GM21360 (cell line): ENCODE results near the gene MPIG6B.

Source experiments
- ATAC-seq: cut with Tn5 transposase; IDR thresholded peaks from one replicate; pipeline ENCODE4 v1.9.1; 2021; ENCODE audit warnings: mild to moderate bottlenecking, moderate library complexity; ENCODE audit not compliant: unreplicated experiment

The MPIG6B gene

DNA sequence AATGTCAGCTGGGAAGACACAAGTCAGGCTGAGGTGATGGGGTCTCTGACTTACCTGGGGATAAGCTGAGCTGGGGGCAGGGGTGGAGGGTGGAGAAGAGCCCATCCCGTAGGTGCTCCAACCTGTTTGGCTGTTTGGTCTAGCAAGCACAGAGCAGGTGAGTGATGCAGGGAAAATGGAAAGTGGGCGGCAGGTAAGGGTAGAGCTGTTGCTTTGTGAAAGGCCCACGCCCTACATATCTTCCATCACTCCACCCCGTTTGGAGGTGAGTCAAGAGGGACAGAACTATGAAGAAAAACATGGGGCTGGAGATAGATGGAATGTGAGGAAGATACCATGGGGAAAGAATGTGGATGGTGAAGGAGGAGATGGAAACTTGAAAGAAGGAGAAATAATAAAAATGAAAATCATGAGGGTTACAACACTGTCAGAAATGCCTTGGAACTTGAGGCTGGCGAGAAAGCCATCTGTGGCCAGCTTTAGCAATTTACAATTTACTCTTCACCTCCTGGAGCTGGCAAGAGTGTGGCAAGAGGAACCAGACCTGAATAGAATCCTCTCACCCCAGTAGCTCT is 2.9 kb upstream of the MPIG6B start:
- no peak for ATAC-seq

GRCh38 chr6:31721351-31722020 is 1.7 kb upstream of the MPIG6B start, which contains the start of gene LY6G6C:
LY6G6C (minus strand) TSS chr6:31721746; CDS start chr6:31721679, 67 bp downstream.
- no peak for ATAC-seq

GRCh38 chr6:31722173-31722572 is 1.0 kb upstream of the MPIG6B start:
- no peak for ATAC-seq

GRCh38 chr6:31723980-31724691 is 963 bp downstream of the MPIG6B start:
- ATAC-seq = no peak

DNA sequence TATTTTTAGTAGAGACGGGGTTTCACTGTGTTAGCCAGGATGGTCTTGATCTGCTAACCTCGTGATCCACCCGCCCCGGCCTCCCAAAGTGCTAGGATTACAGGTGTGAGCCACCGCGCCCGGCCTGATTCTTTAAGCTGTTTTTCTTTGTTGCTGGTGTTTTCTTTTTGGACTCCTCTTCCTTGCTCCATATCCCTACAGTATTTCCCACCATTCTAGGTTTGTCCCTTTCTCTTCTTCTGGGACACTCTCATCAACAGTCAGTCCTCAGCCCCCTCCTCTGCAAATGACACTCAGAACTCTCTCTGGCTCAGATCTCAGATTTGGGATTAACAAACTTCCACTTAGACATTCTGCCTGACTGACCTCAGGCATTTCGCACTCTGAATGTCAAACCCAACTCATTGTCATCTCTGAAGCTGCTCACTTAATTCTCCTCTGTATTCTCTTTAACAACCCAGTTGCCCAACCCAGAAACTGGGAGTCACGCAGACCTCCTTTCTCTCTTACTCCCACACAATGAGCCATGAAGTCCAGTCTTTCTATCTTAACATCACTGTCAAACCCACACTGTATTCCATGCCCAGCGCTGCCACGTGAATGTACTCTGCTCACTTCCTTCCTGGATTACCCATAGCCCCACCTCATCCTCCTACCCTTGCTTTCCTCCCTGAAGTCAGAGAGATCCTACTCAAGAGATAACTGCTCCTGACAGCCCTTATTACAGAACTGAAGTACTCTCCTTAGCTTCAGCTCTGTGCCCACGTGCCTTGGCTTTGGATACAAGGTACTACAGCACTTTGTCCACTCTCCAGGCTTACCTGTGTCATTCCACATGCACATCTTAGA is 2.6 kb downstream of the MPIG6B start:
- ATAC-seq = no peak

DNA sequence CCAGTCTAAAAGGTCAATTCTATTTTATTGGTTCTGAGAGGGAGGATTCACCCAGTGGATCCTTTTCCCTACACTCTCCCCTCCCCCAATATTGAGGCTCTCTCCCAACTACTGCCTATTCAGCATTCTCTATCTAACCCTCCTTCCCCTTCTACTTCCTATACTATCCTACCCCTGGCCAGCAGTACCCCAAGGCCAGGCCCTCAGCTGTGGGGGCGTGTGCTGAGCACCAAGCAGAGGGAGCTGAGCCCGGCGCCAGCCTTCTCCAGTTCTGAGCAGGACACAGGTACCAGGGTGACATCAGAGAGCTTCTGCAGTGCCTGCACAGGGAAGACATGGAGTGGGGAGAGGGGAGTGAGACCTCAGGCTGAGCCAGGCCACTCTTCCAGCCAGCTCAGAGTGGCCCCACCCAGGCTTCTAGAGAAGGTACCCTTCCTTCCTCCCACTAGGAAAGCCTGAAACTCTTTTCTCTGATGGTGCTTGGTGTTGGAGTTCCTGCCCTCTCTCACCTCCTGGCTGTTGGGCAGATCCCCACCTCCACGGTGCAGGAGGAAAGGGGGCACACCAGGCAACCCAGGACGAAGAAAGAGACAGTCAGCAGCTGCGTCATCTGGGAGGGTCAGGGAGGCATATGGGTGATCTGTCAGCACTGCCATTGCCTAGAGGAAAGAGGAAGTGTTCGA is 4.0 kb downstream of the MPIG6B start:
- ATAC-seq = no peak

DNA sequence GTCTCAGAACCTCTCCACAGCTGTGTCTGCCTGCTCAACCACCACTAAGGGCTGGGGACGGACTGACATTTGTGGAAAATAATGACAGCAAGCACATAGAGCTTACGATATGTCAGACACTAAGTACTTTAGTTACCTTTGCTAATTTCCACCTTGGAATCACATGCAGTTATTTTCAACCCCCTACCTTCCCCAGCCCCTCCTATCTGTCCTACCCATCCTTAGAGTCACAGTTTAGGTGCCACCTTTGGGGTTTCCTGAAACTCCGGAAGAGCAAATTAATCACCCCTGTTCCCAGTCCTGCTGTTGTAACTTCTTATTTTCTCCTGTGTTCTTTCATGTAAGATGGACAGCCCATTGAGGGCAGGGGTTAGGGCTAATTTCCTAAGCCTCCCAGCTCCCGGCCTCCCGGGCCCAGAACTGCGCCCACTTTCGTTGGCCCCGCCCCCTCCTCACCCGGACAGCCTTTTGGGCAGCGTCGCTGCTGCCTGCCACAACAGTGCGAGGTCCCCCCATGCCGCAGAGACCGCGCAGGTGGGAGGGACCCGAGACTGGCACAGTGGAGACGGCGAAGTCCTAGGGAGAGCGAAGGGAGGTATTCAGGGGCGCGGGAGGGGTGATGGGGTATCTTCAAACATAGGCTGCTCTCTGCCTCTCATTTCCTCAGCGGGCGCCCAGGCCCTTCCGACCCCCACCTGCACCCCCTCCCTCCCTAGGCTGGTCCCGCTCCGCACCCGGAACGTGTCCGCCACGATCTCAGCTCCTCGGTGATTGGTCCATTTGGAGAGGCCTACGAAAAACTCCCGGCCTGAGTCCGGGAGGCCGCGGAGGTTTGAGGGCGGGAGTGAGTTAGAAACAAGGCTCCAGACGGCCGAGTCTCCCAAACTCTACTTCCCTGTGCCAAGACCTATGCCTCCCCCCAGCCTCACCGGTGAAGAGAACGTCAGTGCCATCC is 4.8 kb downstream of the MPIG6B start:
- no peak for ATAC-seq

DNA sequence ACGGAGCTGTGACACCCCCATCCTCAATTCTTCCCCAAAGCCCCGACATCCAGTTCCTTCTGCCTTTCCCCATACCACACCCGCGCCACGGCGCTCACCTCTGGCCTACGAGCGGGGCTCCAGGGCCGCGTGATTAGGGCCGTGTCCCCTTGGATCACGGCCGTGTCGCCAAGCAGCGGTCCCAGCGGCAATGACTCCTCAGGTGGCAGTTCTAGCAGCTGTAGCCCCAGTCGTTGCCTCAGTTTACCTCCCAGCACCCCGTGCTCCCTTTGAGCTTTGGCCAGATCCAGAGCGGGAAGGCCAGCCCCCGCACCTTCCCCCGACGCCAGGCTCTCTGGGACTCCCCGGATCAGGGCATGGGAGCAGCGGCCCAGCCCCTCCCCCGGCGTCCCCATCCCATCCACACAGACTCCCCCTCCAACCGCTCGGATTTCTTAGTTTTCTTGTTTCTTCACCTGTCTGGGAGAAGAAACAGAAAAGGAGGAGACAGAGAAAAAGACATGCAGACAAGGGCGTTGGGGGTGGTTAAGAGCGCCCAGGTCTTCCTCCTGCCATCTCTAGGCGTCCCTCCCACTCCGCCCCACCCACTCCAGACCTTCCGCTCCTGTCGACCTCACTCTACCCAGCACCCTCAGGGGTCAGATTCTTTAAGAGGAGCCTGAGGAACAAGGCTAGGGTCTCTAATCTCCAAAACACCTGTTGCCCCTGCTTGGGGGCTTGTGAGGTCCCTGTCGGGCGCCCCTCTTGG is 5.8 kb downstream of the MPIG6B start, which contains the start of gene DDAH2:
TSS of gene DDAH2 (minus strand) at position 533 of the 748 bp plus-strand sequence. CDS start at position 395, 138 bp downstream.
- no peak for ATAC-seq

- ATAC-seq = no peak
These were observed 6.4 kb downstream of the MPIG6B start for GRCh38 chr6:31729515-31729978.

GRCh38 chr6:31729979-31730630 is 6.9 kb downstream of the MPIG6B start:
- no peak for ATAC-seq

DNA sequence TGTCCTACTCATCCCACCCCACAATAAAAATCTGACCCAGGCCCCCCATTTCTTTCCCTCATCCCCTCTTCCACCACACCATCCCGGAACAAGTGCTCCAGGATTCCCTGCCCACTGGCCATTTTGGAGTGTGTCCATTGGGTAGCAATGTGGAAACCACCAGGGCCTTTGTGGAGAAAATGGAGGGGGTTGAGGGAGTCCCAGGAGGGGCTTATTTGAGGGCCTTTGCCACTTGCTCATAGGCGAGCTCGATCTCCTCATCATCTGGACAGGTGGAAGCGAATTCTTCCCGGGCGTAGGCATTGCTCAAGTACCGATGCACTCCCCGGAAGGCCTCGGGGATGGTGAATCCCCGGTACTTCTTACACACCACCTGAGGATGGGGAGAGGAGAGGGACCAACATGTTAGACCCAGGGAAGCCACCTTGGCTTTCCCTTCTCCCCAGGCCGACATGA is 7.5 kb downstream of the MPIG6B start:
- no peak for ATAC-seq

DNA sequence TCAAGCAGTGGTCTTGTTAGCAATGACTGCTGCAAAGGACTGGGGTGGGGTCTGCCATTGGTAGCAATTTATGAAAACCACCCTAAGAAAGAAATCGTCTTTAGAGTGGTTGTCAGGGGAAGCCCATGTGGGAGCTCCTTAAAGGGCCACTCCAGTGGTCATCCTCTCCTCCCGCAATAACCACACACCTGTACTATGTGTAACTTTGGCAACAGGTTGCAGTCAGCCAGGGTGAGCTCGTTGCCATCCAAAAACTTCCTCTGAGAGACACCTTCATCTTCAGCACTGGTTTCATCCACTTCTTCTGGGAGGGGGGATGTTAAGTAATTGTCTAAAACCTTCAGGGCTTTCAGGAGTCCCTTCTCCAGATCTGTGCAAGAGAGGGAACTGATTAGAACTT is 8.9 kb downstream of the MPIG6B start:
- no peak for ATAC-seq

GRCh38 chr6:31733734-31734133 is 10.6 kb downstream of the MPIG6B start:
- ATAC-seq = no peak

DNA sequence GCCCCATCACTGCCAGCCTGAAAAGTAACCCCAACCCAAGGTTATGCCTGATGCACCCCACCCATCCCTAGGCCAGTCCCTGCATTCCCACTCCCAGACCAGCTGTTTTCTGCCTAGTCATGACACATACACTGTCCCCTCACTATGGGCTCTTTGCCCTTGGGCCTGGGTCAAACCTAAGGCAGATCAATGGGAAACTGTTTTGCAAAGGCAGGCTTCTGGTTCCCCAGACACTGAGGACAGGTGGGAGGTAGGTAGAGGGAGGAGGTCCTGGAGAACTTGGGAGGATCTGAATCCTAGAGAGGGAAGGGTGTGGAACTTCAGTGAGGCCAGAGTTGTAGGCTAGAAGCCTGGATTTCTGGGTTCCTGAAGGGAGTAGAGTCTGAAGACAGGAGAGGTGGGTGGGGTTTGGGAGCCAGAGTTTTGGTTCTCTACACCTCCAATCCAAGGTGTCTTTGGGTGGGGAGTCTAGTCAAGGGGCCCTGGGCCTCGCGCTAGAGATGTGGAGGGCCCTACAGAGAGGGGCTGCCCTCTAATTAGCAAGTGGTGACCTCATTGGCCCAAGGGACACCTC is 11.2 kb downstream of the MPIG6B start:
- no peak for ATAC-seq

DNA sequence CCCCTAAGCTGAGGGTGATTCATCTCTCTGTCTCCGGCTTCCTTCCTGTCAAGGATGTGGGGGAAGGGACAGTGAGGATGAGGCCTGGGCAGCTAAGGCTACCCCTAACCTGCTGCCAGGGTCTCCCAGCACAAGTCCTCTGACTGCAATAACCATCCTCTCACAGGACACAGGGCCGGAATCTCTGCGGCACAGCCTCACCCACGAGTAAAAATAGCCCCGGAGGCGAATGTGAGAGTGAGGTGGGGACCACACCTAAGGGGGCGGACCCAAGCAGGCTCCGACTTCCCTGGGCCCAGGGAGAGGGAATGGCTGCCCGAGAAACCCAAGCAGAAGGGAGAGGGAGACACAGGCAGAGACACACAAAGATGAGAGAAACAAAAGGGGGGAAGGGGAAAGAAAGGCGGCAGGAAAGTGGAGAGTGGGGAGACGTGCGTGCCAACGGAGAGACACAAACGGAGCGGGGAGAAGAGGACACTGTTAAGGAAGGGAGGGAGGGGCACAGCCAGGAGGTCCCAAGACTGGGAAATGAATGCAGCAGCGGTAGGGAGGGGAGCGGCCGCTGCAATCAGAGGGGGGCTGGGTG is 11.7 kb downstream of the MPIG6B start:
- ATAC-seq = no peak

DNA sequence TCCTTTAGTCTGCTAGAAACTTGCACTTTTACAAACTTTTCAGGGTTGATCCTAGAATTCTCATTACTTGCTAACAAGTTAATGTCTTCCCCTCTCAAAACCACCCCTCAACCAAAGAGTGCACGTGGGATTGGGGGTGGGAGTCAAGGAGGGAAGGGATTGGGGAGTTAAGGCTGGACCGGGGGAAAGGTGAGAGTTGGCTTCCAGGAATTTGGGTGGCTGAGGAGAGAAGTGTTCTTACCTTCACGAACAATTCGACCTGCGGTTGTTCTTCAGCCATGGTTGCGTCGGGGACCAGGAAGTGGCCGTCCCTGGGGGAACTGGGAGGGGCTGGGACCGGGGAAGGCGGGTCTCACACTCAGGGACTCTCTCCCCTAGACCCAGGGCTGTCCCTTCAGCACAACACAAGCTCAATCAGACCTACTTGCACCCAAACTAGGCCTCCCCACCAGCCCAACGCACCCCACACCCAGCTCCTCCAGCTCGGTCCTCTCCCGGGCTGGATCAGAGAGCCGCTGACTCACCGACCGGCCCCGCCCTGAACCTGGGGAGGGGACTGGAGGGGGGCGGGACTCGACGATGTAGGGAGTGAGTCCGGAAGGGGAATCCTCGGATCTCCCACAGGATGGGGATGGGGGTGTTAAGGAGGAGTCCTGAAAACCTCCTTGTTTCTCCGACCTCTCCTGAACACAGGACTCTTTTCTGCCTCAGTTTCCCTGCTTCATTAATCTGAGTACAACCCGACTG is 13.0 kb downstream of the MPIG6B start, which contains the start of gene CLIC1:
TSS of gene CLIC1 (minus strand) at position 510 of the 747 bp plus-strand sequence. CDS start at position 280, 230 bp downstream.
- ATAC-seq = no peak
